AG09319 (cell line): ENCODE results near the gene QPCT.
"Not testable (repeated sequence)": the region's sequence is repeated elsewhere in the genome, so short reads cannot be mapped to it uniquely, and the experiment has no call there.

Experiments used
- DNase-seq: peaks from one replicate; pipeline ENCODE4 v3.0.0-alpha.2; 2010; ENCODE audit warnings: low read depth; ENCODE audit errors: extremely low read depth
- CTCF ChIP-seq: IDR thresholded peaks from 2 replicates; pipeline ENCODE4 v1.5.1; 2011; ENCODE audit warnings: low read depth, mild to moderate bottlenecking, inconsistent platforms, low read length, moderate library complexity

QPCT gene

GRCh38 chr2:37344453-37345361 is at the start of gene QPCT:
TSS of gene QPCT (plus strand) at chr2:37344630. CDS start at chr2:37344732, 102 bp downstream.
- no peak for DNase-seq
- TF ChIP-seq CTCF = no peak

GRCh38 chr2:37294858-37295257 is 49.6 kb upstream of the QPCT start:
- DNase-seq = not testable (repeated sequence)

- DNase-seq = no peak
These were observed 48.9 kb upstream of the QPCT start for GRCh38 chr2:37295469-37296073.

GRCh38 chr2:37297632-37298031 is 46.8 kb upstream of the QPCT start:
- DNase-seq = no peak
- no peak for TF ChIP-seq CTCF

More at GRCh38 chr2:37295469-37296073, 48.9 kb upstream of the QPCT start:
- TF ChIP-seq CTCF = no peak

- no peak for DNase-seq
- TF ChIP-seq CTCF = no peak
These were observed 44.3 kb upstream of the QPCT start for GRCh38 chr2:37300146-37300545.

GRCh38 chr2:37300578-37300977 is 43.9 kb upstream of the QPCT start:
- TF ChIP-seq CTCF = no peak
- no peak for DNase-seq

GRCh38 chr2:37301408-37301807 is 43.0 kb upstream of the QPCT start:
- TF ChIP-seq CTCF = no peak
- DNase-seq = no peak
